Skin epidermis (tissue), 12 donors: ENCODE measurements around the gene MX1.
"Not testable (repeated sequence)": the region's sequence is repeated elsewhere in the genome, so short reads cannot be mapped to it uniquely, and the experiment has no call there.

ENCODE experiments used
- H3K27ac ChIP-seq, 21 experiments: fragments of 200-600 bp; sonication (generic) in 11 of 21; one replicate each; pipeline ENCODE4 v1.5.0; 2020; ENCODE audit warnings: mild to moderate bottlenecking in 3 of 21, inconsistent platforms in 2 of 21, moderate library complexity in 2 of 21
- H3K4me3 ChIP-seq, 7 experiments: fragments of 200-600 bp; sonication (generic) in 2 of 7; one replicate each; pipeline ENCODE4 v1.5.0; 2020; ENCODE audit warnings: inconsistent platforms in 2 of 7, mild to moderate bottlenecking in 2 of 7, moderate library complexity in 1 of 7

The MX1 gene

DNA sequence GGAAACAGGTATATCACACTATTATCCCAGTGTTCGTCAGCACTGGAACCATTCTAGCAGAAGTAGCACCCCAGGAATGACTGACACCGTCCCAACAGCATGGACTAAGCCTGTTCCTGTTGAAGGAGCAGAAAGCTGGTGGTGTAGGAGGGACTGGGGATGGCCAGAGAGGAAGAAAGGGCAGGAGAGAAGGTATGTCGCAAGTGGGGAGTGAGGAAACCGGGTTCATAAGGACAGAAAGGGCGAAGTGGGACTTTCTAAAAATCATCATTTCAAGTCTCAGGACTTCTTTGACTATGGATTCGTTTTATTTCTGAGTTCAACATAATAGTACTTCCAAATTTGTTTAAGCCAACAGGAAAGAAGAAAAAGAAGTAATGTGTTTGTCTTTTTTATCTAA, 19.7 kb upstream of the MX1 start:
- Histone ChIP-seq H3K4me3 (no peak overlapping the region), H3K27ac (no peak overlapping the region)

- H3K27ac ChIP-seq = no peak overlapping the region
- no peak overlapping the region for H3K4me3 ChIP-seq
These were observed 18.2 kb upstream of the MX1 start for GRCh38 chr21:41407541-41408460.

GRCh38 chr21:41410361-41410760, 15.7 kb upstream of the MX1 start:
- Histone ChIP-seq H3K4me3 (no peak overlapping the region), H3K27ac (no peak overlapping the region)

- H3K27ac ChIP-seq = no peak overlapping the region
- no peak overlapping the region for H3K4me3 ChIP-seq
These were observed 15.1 kb upstream of the MX1 start for GRCh38 chr21:41410767-41411448.

DNA sequence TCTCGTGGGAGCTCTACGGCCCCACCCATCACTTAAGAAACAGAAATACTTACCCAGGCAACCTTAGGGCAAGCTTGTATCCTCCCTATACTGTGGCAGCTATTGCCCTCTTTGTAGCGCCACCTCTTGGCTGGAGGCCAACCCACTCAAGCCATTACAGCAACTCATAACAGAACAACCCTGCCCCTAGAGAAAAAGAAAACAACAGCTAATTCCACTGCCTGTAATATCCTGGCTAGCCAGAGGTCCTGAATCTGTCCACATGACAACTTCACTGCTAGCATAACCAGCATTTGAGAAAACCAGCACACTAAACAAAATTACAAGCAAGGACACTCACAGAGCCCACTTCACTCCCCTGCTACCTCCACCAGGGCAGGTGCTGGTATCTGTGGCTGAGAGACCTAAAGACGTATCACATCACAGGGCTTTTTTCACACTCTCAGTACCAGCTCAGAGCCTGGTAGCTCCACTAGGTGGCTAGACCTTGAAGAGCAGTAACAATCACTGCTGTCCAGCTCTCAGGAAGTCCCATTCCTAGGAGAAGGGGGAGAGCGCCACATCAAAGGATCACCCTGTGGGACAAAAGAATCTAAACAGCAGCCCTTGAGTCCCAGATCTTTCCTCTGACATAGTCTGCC, 14.5 kb upstream of the MX1 start:
- H3K4me3 ChIP-seq = no peak overlapping the region
- peak overlapping the region in 1 of 21 experiments; percentile 9 for H3K27ac ChIP-seq

DNA sequence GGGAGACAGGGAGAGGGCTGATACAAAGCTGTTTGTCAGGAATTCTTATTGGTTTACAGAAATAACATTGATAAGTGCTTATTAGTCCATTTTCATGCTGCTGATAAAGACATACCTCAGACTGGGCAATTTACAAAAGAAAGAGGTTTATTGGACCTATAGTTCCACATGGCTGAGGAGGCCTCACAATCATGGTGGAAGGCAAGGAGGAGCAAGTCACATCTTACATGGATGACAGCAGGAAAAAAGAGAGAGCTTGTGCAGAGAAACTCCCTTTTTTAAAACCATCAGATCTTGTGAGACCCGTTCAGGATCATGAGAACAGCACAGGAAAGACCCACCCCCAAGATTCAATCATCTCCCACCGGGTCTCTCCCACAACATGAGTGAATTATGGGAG, 8.5 kb upstream of the MX1 start:
- not testable (repeated sequence) for H3K4me3 ChIP-seq, H3K27ac ChIP-seq

- Histone ChIP-seq H3K27ac (peak overlapping the region in 5 of 21 experiments; percentile 13 to 92 (median 63)), H3K4me3 (no peak overlapping the region)
These were observed 7.6 kb upstream of the MX1 start for GRCh38 chr21:41418393-41418792.

GRCh38 chr21:41418956-41419680, 6.9 kb upstream of the MX1 start:
- peak overlapping the region in 1 of 7 experiments; percentile 37 for H3K4me3 ChIP-seq
- peak overlapping the region in 13 of 21 experiments; percentile 38 to 96 (median 89) for H3K27ac ChIP-seq

- Histone ChIP-seq H3K4me3 (peak overlapping the region; percentile 37 to 57 (median 56)), H3K27ac (peak overlapping the region; percentile 67 to 98 (median 89))
These were observed 5.8 kb upstream of the MX1 start for GRCh38 chr21:41419921-41420862.

- H3K4me3 ChIP-seq = peak overlapping the region in 6 of 7 experiments; percentile 37 to 57 (median 56)
- H3K27ac ChIP-seq = peak overlapping the region; percentile 67 to 98 (median 89)
These were observed 5.0 kb upstream of the MX1 start for GRCh38 chr21:41420998-41421397.

- no peak overlapping the region for H3K27ac ChIP-seq
- H3K4me3 ChIP-seq = no peak overlapping the region
These were observed 3.3 kb upstream of the MX1 start for GRCh38 chr21:41422546-41423304.

DNA sequence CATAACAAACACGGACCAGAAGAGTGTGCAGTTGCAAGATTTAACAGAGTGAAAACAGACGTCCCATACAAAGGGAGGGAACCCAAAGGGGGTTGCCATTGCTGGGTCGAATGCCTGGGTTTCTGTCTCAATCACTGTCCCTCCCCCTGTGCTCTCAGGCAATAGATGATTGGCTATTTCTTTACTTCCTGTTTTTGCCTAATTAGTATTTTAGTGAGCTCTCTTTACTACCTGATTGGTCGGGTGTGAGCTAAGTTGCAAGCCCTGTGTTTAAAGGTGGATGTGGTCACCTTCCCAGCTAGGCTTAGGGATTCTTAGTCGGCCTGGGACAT, 2.8 kb upstream of the MX1 start:
- H3K27ac ChIP-seq, H3K4me3 ChIP-seq: not testable (repeated sequence)

- Histone ChIP-seq H3K4me3 (peak overlapping the region; percentile 48 to 74 (median 61)), H3K27ac (peak overlapping the region; percentile 42 to 95 (median 79))
These were observed 468 bp upstream of the MX1 start for GRCh38 chr21:41425588-41425953.

GRCh38 chr21:41426676-41427404, 801 bp downstream of the MX1 start:
- H3K4me3 ChIP-seq = peak overlapping the region; percentile 48 to 74 (median 61)
- peak overlapping the region in 20 of 21 experiments; percentile 42 to 95 (median 80) for H3K27ac ChIP-seq

DNA sequence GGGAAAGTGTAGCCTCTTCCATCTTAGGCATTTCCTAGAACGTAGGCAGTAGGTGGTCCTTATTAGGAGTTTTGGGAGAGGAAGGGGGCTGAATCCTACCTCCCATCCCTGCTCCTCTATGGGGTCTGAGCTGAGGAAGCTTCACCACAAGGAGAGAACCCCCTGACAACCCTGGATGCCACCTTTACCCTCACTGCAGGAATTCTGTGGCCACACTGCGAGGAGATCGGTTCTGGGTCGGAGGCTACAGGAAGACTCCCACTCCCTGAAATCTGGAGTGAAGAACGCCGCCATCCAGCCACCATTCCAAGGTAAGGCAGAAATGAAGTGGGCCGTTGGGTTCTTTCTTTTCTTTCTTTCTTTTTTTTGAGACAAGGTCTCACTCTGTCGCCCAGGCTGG, 1.5 kb downstream of the MX1 start:
- peak overlapping the region in 1 of 7 experiments; percentile 71 for H3K4me3 ChIP-seq
- H3K27ac ChIP-seq = no peak overlapping the region

- H3K4me3 ChIP-seq = no peak overlapping the region
- no peak overlapping the region for H3K27ac ChIP-seq
These were observed 2.3 kb downstream of the MX1 start for GRCh38 chr21:41428311-41428710.

GRCh38 chr21:41428847-41429246, 2.8 kb downstream of the MX1 start:
- Histone ChIP-seq H3K27ac (no peak overlapping the region), H3K4me3 (no peak overlapping the region)
